HG03469 (cell line): Measurements from ENCODE around the gene CMIP.

ENCODE experiments used
- ATAC-seq: cut with Tn5 transposase; IDR thresholded peaks from one replicate; pipeline ENCODE4 v1.9.1; 2021; ENCODE audit warnings: mild to moderate bottlenecking, moderate library complexity, moderate number of reproducible peaks; ENCODE audit not compliant: unreplicated experiment

Gene CMIP

DNA sequence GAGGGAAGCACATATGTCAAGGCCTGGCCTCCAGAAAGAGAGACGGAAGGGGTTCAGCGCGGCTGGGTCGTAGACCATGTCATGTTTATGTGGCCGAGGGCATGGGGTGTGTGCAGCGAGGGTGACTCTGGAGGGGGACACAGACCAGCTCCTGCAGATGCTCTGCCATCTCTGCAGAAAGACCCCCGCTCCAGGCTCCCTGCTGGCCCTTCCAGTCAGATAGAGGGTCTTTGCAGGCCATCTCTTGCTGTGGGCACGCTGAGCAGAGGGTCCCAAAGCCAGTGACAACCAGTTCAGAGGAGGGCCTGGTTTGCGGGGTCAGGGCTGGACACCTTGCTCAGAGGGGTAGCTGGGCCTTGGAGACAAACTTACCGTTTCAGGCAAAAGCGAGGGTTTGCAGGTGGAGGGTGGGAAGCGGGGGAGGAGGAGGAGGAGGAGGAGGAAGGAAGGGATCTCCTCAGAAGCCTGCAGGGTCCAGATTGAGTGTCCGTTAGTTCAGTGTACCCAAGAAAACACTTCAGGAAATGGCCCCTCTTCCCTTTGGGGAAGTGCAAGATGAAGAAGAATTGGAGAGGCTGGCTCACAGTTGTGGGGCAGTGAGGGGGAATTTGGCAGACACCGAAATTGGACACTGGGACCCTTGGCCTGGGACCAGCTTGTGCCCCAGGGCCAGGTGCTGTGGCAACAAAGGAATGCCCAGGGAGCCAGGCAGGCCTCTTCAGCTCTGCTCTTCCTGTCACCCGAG is 102.8 kb downstream of the CMIP start:
- no peak for ATAC-seq

DNA sequence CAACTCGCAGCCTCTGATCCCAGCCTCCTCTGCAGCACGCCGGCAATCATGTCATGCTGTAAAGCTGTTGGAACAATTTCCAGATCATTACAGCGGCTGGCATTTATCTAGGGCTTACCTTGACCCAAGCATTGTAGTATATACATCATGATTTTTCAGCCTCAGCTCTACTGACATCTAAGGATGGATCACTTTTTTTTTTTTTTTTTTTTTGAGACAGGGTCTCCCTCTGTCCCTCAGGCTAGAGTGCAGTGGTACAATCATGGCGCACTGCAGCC is 103.3 kb downstream of the CMIP start:
- ATAC-seq, result no peak

- ATAC-seq, result no peak
Observed at GRCh38 chr16:81548551-81548875, 103.9 kb downstream of the CMIP start.

DNA sequence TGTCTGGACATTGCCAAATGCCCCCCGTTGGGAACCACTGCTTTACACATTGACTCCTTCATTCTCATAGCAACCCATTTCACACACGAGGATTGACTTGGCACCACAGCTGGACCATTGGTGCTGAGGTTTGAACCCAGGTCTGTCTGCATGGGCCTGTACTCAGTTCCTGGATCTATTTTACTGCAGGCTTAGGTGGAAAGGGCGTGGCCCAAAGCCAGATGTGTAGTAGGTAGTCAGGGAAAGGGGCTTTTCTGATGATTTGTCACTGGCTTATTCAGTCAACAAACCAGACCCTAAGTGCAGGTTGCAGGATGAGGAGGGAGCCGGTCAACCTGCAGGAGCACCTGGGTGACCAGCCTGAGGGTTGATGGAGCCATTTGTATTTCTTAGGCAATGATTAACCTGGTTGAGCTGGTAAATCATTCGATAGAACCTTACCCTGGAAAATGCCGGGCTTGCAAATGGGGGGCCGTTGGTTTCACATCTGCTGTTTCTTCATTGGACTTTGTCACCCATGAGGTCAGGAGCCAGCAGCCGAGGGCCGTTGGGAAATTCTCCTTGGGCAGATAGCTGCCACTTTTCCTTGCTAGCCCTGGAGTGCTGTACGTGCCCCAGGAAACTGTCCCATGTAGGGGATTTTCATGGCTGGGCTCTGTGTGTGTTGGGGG is 104.4 kb downstream of the CMIP start:
- no peak for ATAC-seq

GRCh38 chr16:81549547-81550431 is 105.2 kb downstream of the CMIP start:
- no peak for ATAC-seq

DNA sequence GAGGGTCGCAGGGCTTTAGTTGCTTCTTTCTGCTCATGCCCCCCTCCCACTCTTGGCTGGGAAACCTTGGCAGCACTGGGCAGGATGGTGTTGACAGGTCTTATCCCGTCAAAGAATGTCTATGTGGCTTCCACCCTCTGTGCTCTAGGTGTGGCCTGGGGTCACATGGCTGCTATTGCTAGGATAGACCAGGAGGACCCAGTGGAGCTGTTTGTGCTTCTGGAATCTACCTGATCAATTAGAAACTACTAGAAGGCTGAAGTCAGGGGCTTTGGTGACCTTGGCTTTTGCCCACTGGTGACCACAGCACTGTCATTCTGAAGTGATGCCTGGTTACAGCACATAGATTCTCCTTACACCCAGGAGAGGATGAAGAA is 105.8 kb downstream of the CMIP start:
- no peak for ATAC-seq

GRCh38 chr16:81551151-81551808 is 106.7 kb downstream of the CMIP start:
- ATAC-seq, result no peak

DNA sequence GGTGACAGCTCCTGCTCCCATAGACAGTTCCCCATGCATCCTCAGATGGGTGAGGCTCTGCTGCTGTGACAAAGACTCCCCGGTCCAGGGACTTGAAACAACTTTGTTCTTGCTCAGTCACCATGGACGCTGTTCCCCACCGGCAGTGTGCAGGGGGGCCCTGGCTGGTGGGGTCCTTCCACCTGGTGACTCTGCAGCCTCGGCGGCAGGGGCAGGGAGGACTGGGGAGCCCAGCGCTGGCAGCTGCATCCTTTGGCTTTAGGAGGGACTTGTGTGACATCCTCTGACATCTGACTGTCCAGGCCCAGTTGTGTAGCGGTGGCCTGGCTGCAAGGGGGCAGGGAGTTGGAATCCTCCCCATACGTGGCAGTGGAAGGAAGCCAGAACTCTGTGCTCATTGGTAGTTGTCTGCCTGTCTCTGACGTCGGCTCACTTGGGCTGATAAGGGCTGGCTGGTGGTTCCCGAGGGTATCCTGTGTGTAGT is 107.3 kb downstream of the CMIP start:
- ATAC-seq, result no peak

DNA sequence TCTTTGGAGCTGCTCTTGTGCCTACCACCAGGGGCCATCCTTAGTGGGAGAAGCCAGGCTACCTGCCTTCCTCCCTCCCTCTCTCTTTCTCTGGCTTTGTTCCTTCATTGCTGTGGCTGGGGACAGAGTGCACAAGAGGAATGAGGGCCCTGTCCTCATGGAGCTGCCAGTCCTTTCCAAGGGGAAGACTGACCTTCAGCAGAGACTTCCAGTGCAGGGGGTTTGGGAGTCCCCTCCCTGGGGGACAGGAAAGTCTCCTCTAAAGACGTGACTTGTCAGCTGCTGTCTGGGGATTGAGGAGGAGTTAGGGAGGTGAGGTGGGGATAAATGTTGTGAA is 108.1 kb downstream of the CMIP start:
- ATAC-seq, result no peak

- no peak for ATAC-seq
Observed at GRCh38 chr16:81553080-81553813, 108.6 kb downstream of the CMIP start.

DNA sequence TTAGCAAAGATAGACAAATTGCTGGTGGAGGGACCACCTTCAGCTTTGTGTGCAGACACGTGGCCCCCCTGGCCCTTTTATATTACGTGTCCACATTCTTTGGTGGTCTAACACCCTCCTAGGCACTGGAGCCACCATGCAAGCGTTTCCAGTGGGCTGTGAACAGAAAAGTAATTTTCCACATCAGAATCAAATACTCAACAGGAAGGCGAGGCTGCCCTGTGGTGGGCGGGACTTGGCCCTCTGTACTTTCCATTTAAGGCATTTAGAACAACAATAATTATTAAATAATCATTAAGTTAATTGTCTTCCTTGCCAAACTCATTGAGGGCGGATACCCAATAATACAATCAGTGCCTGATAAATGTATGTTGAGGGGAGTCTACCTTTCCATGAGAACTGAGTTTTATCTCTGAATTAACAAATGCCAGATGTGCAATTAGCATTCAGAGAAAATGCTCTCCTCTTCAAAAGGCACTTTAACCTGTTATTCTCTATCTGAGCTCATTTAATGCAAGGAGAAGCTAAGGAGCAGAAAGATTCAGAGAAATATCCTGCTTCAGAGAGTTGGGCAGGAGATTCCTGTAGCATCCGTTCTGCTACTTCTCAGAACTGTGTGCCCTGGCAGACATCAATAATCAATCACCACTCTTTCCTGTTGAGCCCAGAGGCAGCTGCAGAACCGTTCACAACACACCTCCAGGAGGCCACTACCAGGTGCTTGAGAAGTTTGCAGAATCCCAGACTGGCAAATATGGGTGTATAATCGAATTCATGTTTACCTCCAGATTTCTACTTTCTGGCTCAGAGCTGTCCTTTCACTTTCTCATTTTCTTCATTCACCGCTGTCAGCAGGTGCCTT is 109.4 kb downstream of the CMIP start:
- no peak for ATAC-seq

GRCh38 chr16:81554979-81555378 is 110.4 kb downstream of the CMIP start:
- no peak for ATAC-seq

GRCh38 chr16:81555660-81556059 is 111.1 kb downstream of the CMIP start:
- ATAC-seq, result no peak

GRCh38 chr16:81556715-81557284 is 112.2 kb downstream of the CMIP start:
- ATAC-seq, result no peak

- no peak for ATAC-seq
Observed at GRCh38 chr16:81558077-81558443, 113.5 kb downstream of the CMIP start.

DNA sequence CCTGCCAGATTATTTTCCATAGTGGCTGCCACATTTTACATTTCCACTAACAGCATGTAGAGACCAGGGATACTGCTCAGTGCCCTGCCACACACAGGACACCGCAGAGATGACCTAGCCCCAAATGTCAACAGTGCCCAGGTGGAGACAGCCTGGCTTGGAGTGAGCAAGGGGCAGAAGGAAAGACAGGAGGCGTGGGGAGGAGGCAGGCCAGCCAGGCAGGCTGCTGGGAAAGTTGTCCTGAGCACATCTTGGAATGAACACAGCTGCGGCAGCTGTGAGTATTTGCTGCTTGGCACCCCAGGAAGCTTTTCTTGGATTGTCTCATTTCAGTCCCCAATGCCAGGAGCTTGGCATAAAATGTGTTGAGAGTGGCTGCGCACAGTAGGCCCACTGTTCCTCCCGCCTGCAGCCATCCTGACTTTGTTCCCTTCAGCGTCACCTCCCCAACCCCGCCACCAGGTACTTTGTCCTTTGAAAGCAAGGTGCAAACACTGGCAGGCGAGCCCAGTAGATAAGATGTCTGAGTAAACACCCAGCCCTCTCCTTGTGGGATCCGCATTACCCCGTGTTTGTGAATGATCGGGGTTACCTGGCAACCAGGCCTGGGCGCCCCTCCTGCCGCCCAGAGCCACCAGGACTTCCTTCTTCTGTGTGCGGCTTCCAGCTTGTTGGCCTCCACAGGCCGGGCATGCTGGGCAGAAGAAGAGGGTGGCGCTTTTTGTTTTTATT is 114.0 kb downstream of the CMIP start:
- ATAC-seq, result no peak

GRCh38 chr16:81560979-81561657 is 116.5 kb downstream of the CMIP start:
- ATAC-seq, result no peak

DNA sequence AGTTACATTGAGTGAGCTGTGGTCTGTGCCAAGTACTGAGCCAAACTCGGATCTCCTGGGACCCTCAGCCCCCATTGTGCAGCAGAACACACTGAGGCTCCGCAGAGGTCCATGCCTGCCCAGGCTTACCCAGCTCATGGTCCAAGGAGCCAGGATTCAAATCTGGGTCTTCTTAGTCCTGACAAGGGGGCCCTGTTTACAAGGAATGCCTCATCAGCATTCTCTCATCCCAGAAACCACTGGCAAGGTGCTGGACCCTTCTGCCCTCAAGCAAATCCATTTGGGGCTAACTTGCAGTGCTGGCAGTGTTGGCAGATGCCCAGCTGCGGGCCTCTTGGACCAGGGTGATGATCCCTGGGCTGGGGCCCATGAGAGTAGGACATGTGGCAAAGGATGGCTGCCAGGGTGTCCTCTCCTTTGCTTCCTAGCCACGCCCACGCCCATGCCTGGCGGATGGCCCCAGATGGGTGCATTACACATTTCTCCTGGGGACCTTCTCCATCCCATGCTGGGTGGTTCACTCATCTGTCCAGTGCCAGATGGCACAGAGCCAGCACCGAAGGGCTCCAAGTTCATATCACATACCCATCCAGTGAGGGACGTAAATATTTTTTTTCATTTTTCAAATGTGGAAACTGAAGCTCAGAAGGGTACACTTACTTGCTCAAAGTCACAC is 117.7 kb downstream of the CMIP start:
- no peak for ATAC-seq
